ENCODE measurements around the gene GSG1L2. TPM values are rescaled to one million over a fixed set of nuclear protein-coding genes. Genes with fewer than 3 reads are reported as not detected.
A peak's percentile ranks its signal among the peaks of the same experiment; 100 is the strongest.

Gene GSG1L2
- total RNA-seq, 1 experiment from 2014 or later, result not detected

GRCh38 chr17:9755083-9755482 is 66.8 kb downstream of the GSG1L2 start:
- Histone ChIP-seq H3K4me1 (ENCODE audit: control insufficient read depth in 1 of 2, insufficient read depth in 2 of 2, low read length in 2 of 2) (no peaks in the 10 kb centered on the region), H3K36me3 (ENCODE audit: control insufficient read depth in 1 of 2, insufficient read depth in 2 of 2, low read length in 2 of 2) (no peaks in the 10 kb centered on the region), H4K20me1 (ENCODE audit: insufficient read depth) (no peaks in the 10 kb centered on the region), H3K79me2 (ENCODE audit: insufficient read depth, low read length) (no peaks in the 10 kb centered on the region), H3K4me3 (replicated peaks in 1 of 2; ENCODE audit: low read depth in 1 of 2, low read length in 2 of 2) (no peak overlapping the region), H3K9me2 (ENCODE audit: insufficient read depth) (no peaks in the 10 kb centered on the region), H3K27me3 (ENCODE audit: insufficient read depth, low read length) (peaks cover 3% of the 10 kb centered on the region; the same call in 1 of the 2 replicates), H3K27ac (ENCODE audit: low read depth, low read length) (no peak overlapping the region), H2AFZ (ENCODE audit: low read depth, low read length, poor library complexity, severe bottlenecking) (no peak overlapping the region), H3K9me3 (ENCODE audit: control insufficient read depth in 1 of 2, insufficient read depth in 1 of 2, low read depth in 1 of 2, low read length in 2 of 2) (no peaks in the 10 kb centered on the region), H3K4me2 (ENCODE audit: low read length) (no peak overlapping the region), H3K9ac (ENCODE audit: low read length) (no peak overlapping the region)
- DNase-seq (ENCODE audit: low read depth, low spot score), result no peak
- TF ChIP-seq CBX3 (IDR thresholded peaks at IDR 0.05; ENCODE audit: low read depth) (no peak), RAD21 (IDR thresholded peaks at IDR 0.05; ENCODE audit: low read depth) (peak; percentile 8; the same call in 1 of the 2 replicates), YY1 (IDR thresholded peaks at IDR 0.05; ENCODE audit: extremely low read depth, insufficient replicate concordance, low read depth, low read length) (no peak)
- no TSS peak for BruUV-seq (replicated peaks)
- ChIA-PET CTCF (interaction anchor here (0.9 to 6.0 kb wide), 2 partner anchors 11 to 13 kb away, joined by 3 to 30 read pairs; no protein-coding TSS in a partner anchor), RAD21 (ENCODE audit: low non-redundant PET in 1 of 2, low total read pairs in 2 of 2, uncharacterized antibody in 2 of 2, unreplicated experiment in 2 of 2) (no interaction called here), POLR2A (no interaction called here)
- intact Hi-C loops (cut with micrococcal nuclease), result no loop called here
- no peak for ATAC-seq

Other genes starting within 250 kb of the GSG1L2 start
- 38.8 TPM for gene STX8, start 246.3 kb downstream of the GSG1L2 start, total RNA-seq (2021; ENCODE audit: unreplicated experiment)
- gene CFAP52, start 245.4 kb downstream of the GSG1L2 start, total RNA-seq (2021; ENCODE audit: unreplicated experiment), result not detected
- gene USP43, start 176.6 kb downstream of the GSG1L2 start, total RNA-seq (2021; ENCODE audit: unreplicated experiment), result 8.0 TPM
- gene DHRS7C, start 30.5 kb downstream of the GSG1L2 start, total RNA-seq (2021; ENCODE audit: unreplicated experiment), result not detected
- not detected for gene GLP2R, start 3.8 kb upstream of the GSG1L2 start, total RNA-seq (2021; ENCODE audit: unreplicated experiment)
- not detected for gene RCVRN, start 83.2 kb upstream of the GSG1L2 start, total RNA-seq (2021; ENCODE audit: unreplicated experiment)